B cell (primary cell): Measurements from ENCODE around the gene TXNDC11.

Experiments
- CTCF ChIP-seq: fragments of 200-600 bp; IDR thresholded peaks from one replicate; pipeline ENCODE4 v1.8.0; 2022; ENCODE audit warnings: antibody characterized with exemption, mild to moderate bottlenecking
- EZH2 ChIP-seq: IDR thresholded peaks from 2 replicates; pipeline ENCODE4 v1.6.1; 2012; ENCODE audit warnings: borderline replicate concordance, low read depth, mild to moderate bottlenecking, moderate library complexity, low read length; ENCODE audit not compliant: insufficient read depth, poor library complexity, severe bottlenecking

GRCh38 chr16:11639008-11639562 lies 103.6 kb downstream of the TXNDC11 start:
- TF ChIP-seq CTCF (no peak), EZH2 (no peak)
